ENCODE results near the gene CACNA1S. TPM values are rescaled to one million over a fixed set of nuclear protein-coding genes. Genes with fewer than 3 reads are reported as not detected.

Gene CACNA1S
- total and polyA plus RNA-seq, 2 of the 13 experiments (the other 11 are each of a cell fraction or from before 2014, with no cell fraction given): not detected

DNA sequence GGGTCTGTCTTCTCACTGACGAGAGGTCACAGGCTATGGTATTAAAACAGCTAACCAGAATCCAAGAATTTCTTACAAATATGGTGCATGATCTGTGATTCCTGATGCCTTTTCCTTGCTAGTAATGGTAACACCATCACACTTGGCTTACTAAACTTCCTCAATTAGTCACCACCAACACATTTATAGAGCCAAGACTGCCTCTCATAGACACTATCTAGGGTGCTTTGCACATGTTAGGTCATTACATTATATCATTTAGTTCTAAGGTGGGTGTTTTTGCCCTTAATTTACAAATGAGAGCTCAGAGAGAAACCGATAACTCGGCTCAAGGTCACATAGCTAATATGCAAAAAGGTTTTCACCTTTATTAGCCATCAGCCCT, 97.4 kb downstream of the CACNA1S start:
- Histone ChIP-seq H3K36me3 (replicated peaks in 1 of 2; ENCODE audit: control insufficient read depth in 1 of 2, insufficient read depth in 2 of 2, low read length in 2 of 2) (no peaks in the 10 kb centered on the region), H3K79me2 (ENCODE audit: insufficient read depth, low read length) (no peaks in the 10 kb centered on the region), H4K20me1 (ENCODE audit: insufficient read depth, low read length) (no peaks in the 10 kb centered on the region), H3K9me3 (ENCODE audit: low read length) (no peaks in the 10 kb centered on the region), H3K4me3 (replicated peaks in 1 of 3; ENCODE audit: insufficient read depth in 1 of 3, low read depth in 2 of 3, low read length in 3 of 3) (no peak overlapping the region), H3K27ac (ENCODE audit: extremely low read length, insufficient read depth, low read length) (no peak overlapping the region), H2AFZ (ENCODE audit: low read length) (no peak overlapping the region), H3K4me1 (ENCODE audit: insufficient read depth, low read length) (peaks cover 30% of the 10 kb centered on the region), H3K27me3 (ENCODE audit: control insufficient read depth in 1 of 2, insufficient read depth in 2 of 2, low read length in 2 of 2) (peaks cover 6 to 36% of the 10 kb centered on the region in 2 experiments; a peak in 4 of 5 replicates), H3K9ac (ENCODE audit: insufficient read depth, low read depth, low read length) (no peak overlapping the region), H3K4me2 (ENCODE audit: low read depth, low read length) (no peak overlapping the region)
- no TSS peak for BruUV-seq (replicated peaks)
- ATAC-seq: no peak
- ChIA-PET CTCF (ENCODE audit: low intra/inter-chr PET ratio, low total read pairs) (no interaction called here), POLR2A (interaction anchor here (1.1 kb wide), 1 partner anchor 205 kb away, joined by 3 read pairs; no protein-coding TSS in a partner anchor)
- no peak for DNase-seq (ENCODE audit: low spot score)
- in situ Hi-C loops (cut with HindIII; ENCODE audit: extremely low pct_ligation_motif_present, low pct_unique_long_range_greater_than_20kb): no loop called here
- intact Hi-C loops (cut with micrococcal nuclease; ENCODE audit: unreplicated experiment): no loop called here
- TF ChIP-seq, protein P1, sequence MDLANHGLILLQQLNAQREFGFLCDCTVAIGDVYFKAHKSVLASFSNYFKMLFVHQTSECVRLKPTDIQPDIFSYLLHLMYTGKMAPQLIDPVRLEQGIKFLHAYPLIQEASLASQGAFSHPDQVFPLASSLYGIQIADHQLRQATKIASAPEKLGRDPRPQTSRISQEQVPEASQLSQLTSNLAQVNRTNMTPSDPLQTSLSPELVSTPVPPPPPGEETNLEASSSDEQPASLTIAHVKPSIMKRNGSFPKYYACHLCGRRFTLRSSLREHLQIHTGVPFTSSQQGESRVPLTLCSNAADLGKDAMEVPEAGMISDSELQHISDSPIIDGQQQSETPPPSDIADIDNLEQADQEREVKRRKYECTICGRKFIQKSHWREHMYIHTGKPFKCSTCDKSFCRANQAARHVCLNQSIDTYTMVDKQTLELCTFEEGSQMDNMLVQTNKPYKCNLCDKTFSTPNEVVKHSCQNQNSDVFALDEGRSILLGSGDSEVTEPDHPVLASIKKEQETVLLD (CRISPR knock-in tag; IDR thresholded peaks at IDR 0.05; ENCODE audit: low read depth): no peak
- TF ChIP-seq, protein P2, sequence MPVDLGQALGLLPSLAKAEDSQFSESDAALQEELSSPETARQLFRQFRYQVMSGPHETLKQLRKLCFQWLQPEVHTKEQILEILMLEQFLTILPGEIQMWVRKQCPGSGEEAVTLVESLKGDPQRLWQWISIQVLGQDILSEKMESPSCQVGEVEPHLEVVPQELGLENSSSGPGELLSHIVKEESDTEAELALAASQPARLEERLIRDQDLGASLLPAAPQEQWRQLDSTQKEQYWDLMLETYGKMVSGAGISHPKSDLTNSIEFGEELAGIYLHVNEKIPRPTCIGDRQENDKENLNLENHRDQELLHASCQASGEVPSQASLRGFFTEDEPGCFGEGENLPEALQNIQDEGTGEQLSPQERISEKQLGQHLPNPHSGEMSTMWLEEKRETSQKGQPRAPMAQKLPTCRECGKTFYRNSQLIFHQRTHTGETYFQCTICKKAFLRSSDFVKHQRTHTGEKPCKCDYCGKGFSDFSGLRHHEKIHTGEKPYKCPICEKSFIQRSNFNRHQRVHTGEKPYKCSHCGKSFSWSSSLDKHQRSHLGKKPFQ (CRISPR knock-in tag; IDR thresholded peaks at IDR 0.05; ENCODE audit: insufficient replicate concordance): no peak
- no peak for TF ChIP-seq YEATS4 (CRISPR knock-in tag; IDR thresholded peaks at IDR 0.05; ENCODE audit: borderline replicate concordance)
- TF ChIP-seq ZNF260 (CRISPR knock-in tag; IDR thresholded peaks at IDR 0.05; ENCODE audit: borderline replicate concordance, low read depth): no peak
- TF ChIP-seq MTA1 (CRISPR knock-in tag; IDR thresholded peaks at IDR 0.05; ENCODE audit: borderline replicate concordance): no peak
- no peak for TF ChIP-seq HNRNPL (IDR thresholded peaks at IDR 0.05; ENCODE audit: low read depth, low read length)
- TF ChIP-seq, protein P3, sequence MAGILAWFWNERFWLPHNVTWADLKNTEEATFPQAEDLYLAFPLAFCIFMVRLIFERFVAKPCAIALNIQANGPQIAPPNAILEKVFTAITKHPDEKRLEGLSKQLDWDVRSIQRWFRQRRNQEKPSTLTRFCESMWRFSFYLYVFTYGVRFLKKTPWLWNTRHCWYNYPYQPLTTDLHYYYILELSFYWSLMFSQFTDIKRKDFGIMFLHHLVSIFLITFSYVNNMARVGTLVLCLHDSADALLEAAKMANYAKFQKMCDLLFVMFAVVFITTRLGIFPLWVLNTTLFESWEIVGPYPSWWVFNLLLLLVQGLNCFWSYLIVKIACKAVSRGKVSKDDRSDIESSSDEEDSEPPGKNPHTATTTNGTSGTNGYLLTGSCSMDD (CRISPR knock-in tag; IDR thresholded peaks at IDR 0.05): no peak
- TF ChIP-seq FOXM1 (CRISPR knock-in tag; IDR thresholded peaks at IDR 0.05): no peak
- TF ChIP-seq, protein P4, sequence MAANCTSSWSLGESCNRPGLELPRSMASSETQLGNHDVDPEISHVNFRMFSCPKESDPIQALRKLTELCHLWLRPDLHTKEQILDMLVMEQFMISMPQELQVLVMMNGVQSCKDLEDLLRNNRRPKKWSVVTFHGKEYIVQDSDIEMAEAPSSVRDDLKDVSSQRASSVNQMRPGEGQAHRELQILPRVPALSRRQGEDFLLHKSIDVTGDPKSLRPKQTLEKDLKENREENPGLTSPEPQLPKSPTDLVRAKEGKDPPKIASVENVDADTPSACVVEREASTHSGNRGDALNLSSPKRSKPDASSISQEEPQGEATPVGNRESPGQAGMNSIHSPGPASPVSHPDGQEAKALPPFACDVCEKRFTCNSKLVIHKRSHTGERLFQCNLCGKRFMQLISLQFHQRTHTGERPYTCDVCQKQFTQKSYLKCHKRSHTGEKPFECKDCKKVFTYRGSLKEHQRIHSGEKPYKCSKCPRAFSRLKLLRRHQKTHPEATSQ (CRISPR knock-in tag; IDR thresholded peaks at IDR 0.05; ENCODE audit: borderline replicate concordance): no peak
- no peak for FAIRE-seq
- WGBS (ENCODE audit: low lambda C conversion rate): 80% methylated on average over 3 of the region's 3 CpGs
